Bronchial epithelial cell (primary cell): ENCODE results near the gene ITGB3. TPM values are rescaled to one million over a fixed set of nuclear protein-coding genes. Genes with fewer than 3 reads are reported as not detected.

Source experiments
- DNase-seq: peaks from one replicate; pipeline ENCODE4 v3.0.0-alpha.2; 2010; ENCODE audit warnings: low read depth
- FAIRE-seq: peaks from 2 replicates; lab custom pipeline; 2011; peaks lifted over from hg19 to GRCh38; lab: Jason Lieb, UNC
- H3K27me3 ChIP-seq: 2 replicates; pipeline ENCODE4 v1.5.1; 2011; ENCODE audit warnings: low read length; ENCODE audit not compliant: control insufficient read depth, insufficient read depth
- H3K36me3 ChIP-seq: 2 replicates; pipeline ENCODE4 v1.5.1; 2011; ENCODE audit warnings: low read length; ENCODE audit not compliant: control insufficient read depth, insufficient read depth
- H3K4me3 ChIP-seq: 2 replicates; pipeline ENCODE4 v1.5.1; 2011; ENCODE audit warnings: mild to moderate bottlenecking, low read depth, low read length, control low read depth
- CTCF ChIP-seq: IDR thresholded peaks from 2 replicates; pipeline ENCODE4 v1.5.1; 2011; ENCODE audit warnings: mild to moderate bottlenecking, moderate library complexity, low read length, control low read depth, inconsistent platforms; ENCODE audit not compliant: insufficient read depth, severe bottlenecking
- total RNA-seq: library from RNA; depleted of rRNA; stranded (reverse); fragments of >200 nt; gene quantifications from 2 replicates; pipeline ENCODE4 v1.2.1, GENCODE V29; 2014

Gene ITGB3
- total RNA-seq, 1 donor from 2014 or later, result 0.26 TPM

GRCh38 chr17:47287639-47288038, 34.0 kb downstream of the ITGB3 start:
- H3K4me3 ChIP-seq, result no peak overlapping the region
- no peak for TF ChIP-seq CTCF
- DNase-seq (no peak), FAIRE-seq (no peak)
- peaks cover 2% of the 10 kb centered on the region for H3K27me3 ChIP-seq
- H3K36me3 ChIP-seq, result no peaks in the 10 kb centered on the region

GRCh38 chr17:47288531-47289116, 35.0 kb downstream of the ITGB3 start:
- no peak overlapping the region for H3K4me3 ChIP-seq
- DNase-seq (peak; percentile 18), FAIRE-seq (no peak)
- H3K36me3 ChIP-seq, result no peaks in the 10 kb centered on the region
- TF ChIP-seq CTCF, result no peak
- H3K27me3 ChIP-seq, result peaks cover 2% of the 10 kb centered on the region

GRCh38 chr17:47289302-47289701, 35.7 kb downstream of the ITGB3 start:
- no peak for TF ChIP-seq CTCF

GRCh38 chr17:47290870-47291241, 37.2 kb downstream of the ITGB3 start:
- FAIRE-seq, result no peak
- no peak for DNase-seq

More at GRCh38 chr17:47289302-47289701, 35.7 kb downstream of the ITGB3 start:
- no peaks in the 10 kb centered on the region for H3K36me3 ChIP-seq
- FAIRE-seq (no peak), DNase-seq (no peak)
- peaks cover 2% of the 10 kb centered on the region for H3K27me3 ChIP-seq
- H3K4me3 ChIP-seq, result no peak overlapping the region

GRCh38 chr17:47291242-47291873, 37.7 kb downstream of the ITGB3 start:
- TF ChIP-seq CTCF, result no peak
- Histone ChIP-seq H3K36me3 (no peaks in the 10 kb centered on the region), H3K4me3 (no peak overlapping the region), H3K27me3 (peaks cover 2% of the 10 kb centered on the region)
- peak; percentile 21 for DNase-seq
- FAIRE-seq, result no peak

More at GRCh38 chr17:47290870-47291241, 37.2 kb downstream of the ITGB3 start:
- Histone ChIP-seq H3K36me3 (no peaks in the 10 kb centered on the region), H3K4me3 (no peak overlapping the region), H3K27me3 (peaks cover 2% of the 10 kb centered on the region)
- TF ChIP-seq CTCF, result no peak

- TF ChIP-seq CTCF, result no peak
- DNase-seq (no peak), FAIRE-seq (no peak)
- Histone ChIP-seq H3K36me3 (no peaks in the 10 kb centered on the region), H3K4me3 (no peak overlapping the region), H3K27me3 (no peaks in the 10 kb centered on the region)
Measured at GRCh38 chr17:47292206-47292605, 38.6 kb downstream of the ITGB3 start.
